Activated naive CD4-positive, alpha-beta T cell (primary cell): ENCODE data around the gene NEUROD6.

ENCODE experiments used
- DNase-seq, 4 experiments: peaks; one replicate each; lab custom pipeline; 2025; lab: John Stamatoyannopoulos, UW

The NEUROD6 gene

DNA sequence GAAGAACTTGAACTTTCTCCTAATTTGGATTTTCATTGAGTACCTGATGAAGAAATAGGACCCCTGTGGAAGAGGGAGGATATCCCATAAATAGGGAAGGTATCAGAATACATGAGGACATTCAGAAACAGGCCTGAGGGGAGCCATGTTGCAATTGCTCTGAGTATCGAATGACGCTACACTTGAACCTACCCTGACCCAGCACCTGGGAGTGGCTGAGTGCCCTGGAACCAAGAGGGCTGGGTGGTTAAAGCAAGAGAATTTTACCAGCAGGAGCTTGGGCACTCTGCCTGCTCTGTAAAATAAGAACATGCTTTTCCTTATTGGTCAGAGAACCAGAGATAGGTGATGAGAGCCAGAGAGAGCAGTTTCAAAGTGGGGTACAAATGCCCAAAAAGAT, 7.2 kb downstream of the NEUROD6 start:
- DNase-seq, result no peak

DNA sequence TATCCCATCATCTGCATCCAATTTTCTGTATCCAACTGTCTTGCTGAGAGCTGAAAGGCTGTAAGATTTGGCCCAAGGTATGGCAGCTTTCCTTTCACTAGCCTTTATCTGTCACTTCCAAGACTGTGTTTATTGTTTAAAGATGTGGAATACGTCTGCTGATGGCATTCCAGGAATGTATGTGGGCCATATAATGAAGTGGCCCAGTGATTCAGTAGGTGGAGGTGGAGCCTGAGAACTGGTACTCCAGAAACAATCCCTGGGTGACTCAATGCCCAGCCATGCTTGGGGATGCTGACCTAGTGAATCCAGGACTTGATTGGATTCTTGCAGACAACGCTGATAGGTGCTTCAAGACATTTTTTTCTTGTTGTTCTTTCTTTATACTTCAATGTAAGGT, 13.5 kb downstream of the NEUROD6 start:
- DNase-seq, result no peak

DNA sequence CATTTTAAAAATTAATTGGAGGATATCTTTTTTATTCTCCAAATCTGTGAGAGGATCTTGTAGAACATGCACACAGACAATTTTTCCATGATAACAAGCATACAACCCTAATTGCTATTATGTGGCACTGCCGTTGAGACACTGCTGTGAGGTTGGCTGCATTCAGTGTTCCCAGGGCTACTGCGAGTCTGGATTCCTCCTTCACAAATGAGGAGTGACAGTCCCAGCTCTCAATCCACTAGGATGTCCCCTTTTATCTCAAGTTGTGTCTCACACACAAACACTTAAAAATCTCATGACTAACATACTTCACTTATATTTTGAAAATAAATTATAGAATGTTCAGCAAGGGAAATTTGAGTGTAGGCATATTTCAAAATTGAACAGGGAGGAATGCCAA, 14.1 kb downstream of the NEUROD6 start:
- no peak for DNase-seq

DNA sequence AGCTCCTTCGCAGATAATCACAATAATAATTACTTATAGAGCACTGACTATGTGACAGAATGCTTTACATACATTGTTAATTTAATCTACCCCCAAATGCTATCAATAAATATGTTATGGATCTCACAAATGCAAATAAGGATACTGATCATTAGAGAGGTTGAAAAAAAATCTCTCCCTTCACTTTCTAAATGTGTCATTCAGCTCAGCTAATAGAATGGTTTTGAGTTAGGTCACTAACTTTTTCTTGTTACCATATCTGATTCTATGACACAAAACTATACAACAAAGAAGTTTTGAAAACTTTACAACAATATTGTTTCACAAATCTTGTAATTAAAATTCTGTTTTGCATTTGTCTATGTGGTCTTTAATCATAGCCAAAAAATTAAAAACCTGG, 17.4 kb downstream of the NEUROD6 start:
- no peak for DNase-seq

DNA sequence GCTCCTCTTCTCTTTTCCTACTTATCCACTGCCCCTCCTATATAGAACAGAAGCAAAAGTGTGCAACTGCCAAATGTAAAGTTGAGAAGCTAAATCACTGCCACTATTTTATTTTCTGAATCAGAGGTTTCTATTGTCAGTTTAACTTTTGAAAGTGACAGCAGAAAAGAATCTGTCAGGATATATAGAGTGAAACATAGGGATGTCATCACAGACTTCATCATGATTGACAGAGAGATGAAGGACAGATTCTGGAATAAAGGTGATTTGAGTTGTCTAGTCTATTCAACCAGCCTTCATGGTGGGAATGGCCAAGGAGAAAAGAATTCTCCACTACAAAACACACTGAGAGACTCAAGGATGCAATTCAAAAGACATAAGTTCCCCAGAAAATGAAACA, 19.9 kb downstream of the NEUROD6 start:
- no peak for DNase-seq

DNA sequence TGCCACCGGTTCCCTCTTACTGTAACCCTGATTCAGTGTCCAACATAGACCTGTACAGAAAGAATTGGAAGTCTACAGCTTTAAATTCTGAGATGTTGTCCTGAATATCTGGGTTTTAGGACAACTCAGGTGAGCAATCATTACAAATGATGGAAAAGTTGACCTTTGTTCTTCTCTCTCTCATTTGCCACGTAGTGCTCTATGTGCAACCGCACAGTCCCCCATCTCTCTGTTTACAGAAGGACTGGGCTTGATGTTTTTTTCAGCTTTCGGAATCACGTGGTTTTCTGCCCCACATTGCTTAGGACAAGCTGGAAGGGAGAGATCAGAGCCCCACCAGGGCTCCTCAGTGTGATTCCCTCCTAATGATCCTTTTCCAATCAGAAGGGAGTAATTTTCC, 22.2 kb downstream of the NEUROD6 start:
- no peak for DNase-seq

DNA sequence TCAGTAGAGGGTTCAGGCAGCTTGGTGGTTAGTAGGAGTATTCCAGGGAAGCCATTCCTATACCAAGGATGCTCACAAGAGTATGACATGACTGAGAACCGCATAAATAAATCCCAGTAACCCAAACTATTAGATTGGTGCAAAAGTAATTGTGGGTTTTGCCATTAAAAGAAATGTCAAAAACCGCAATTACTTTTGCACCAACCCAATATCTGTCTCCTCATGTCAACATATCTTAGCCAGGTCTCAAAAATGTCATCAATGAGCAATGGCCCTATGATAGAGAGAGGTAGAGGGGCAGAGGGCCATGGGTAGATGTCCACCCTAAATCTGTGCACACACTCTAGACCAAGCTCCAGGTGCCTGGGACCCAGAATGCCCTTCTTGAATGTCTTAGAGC, 23.6 kb downstream of the NEUROD6 start:
- no peak for DNase-seq

DNA sequence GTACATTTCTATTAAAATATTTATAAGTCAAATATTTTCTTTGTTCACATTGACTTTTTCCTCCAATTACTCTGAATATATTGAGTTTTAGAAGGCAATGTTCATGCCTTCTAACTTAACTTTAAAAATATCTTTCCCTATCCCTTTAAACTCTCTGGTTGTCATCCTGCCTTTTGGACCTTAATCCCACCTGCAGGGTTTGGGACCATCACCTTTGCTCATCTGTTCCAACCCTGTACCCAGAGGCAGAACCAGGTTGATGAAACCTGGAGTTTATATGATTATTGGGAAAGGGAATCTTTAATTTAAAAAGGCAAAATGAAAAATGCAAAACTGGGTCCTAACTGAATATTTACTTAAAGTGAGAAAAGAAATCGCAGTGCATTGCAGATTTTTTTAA, 24.8 kb downstream of the NEUROD6 start:
- no peak for DNase-seq

DNA sequence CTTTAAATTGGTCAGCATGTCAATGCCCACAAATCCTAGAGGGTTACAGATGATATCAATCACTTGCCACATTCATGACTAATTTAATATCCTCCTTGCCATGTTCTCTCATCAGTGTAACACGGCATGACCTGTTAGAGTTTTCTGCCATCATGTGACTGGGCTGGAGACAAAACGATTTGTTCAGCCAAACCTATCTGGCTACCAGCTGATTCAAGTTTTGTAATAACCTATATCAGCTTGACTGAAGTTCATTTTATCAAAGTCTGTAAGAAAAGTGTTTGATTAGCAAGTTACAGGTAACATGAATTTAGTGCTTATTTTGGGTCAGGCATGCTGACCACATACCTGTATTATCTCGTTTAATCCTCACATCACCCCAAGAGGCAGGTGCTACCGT, 25.7 kb downstream of the NEUROD6 start:
- DNase-seq, result no peak

DNA sequence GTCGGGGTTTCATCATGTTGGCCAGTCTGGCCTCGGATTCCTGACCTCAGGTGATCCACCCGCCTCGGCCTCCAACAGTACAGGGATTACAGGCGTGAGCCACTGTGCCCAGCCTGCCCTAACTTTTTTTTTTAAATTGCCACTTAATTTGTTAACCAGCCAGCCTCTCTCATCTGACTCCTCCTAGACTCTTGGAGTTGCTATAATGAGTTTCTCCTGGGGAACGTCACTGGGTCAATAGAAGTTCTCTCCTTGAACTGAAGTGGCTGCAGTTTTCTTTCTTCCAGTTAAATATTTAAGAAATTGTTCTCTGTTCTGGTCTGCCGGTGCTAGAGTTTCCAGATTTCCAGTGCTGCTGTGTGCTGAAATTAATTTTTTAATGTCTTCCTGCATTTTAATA, 27.6 kb downstream of the NEUROD6 start:
- no peak for DNase-seq

DNA sequence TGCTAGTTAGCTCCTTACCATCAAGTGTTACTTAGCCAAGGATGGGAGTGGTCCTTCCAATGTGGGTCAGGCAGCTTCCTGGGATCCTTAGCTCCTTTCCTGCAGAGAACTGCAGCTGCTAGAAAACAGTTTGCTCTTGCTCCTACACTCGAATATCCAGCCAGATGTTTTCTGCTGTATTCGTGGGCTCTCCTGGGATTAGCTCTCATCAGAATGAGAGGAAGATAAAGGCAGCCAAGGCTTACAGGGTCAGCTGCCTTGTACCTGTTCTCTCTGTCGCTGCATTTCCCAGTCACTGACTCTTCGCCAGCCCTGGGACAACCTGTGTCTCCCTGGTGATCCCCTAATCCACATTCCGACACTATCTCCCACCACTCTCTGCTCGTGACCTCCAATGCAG, 29.0 kb downstream of the NEUROD6 start:
- DNase-seq, result no peak

DNA sequence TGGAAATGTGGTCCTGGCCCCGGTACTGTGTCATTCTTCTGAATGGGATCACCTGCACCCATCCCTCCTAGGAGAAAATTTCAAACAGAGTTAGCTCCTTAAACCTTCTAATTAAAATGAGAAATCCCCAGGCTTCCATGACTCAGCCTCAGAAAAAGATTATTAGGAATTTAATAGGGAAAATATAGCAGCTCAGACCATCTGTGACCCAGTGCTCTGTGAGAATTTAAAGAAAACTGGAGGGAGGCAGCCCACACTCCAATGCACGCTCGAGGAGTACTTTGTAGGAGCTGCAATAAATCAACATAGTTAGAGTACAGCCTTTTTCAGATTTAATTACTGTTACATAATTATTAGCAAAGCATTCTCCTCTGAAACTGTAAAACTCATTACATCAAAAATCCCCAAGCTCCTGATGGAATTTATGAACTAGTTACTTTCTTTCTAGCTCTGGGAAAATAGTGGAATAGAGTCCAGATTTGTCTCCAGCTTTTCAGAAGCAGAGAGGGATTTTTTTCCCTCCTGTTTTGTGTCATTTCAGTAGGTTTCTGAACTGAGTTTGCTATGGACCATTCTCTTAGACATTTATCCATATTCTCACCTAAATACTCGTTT, 30.1 kb downstream of the NEUROD6 start:
- no peak for DNase-seq

DNA sequence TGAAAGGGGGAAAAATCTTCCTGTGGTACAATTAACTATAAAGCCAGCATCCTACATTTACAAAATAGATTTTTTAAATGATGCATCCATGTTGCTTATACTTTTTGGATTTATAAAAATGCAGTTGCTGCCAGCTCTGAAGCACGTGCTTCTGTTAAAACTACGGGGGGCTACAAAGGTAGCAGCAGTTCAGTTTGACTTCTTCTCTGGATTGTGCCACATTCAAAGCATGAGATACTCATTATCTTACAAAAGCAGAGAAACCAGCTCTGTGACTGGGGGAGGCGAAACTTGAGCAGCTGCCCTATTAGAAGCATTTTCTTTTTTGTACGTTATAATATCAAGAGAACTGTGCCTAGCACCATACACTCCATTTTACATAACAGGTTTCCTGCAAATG, 31.1 kb downstream of the NEUROD6 start:
- no peak for DNase-seq

DNA sequence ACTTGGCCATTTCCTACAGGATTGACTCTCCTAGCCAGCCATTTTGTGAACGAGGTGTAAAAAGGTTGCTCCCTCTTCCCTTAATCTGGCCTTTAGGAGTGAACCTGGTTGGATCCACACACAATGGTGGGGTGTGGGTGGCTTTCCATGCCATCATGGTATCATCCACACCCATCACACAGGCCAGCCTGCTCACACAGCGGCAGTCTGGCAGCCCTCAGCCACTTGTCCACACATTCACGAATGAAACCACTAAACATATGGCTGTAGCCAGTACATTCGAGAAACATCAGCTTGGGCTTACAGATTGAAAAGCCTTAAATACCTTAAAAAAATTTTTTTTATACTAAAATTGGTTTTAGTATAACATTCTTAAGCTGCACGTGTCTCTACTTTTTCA, 31.9 kb downstream of the NEUROD6 start:
- no peak for DNase-seq

DNA sequence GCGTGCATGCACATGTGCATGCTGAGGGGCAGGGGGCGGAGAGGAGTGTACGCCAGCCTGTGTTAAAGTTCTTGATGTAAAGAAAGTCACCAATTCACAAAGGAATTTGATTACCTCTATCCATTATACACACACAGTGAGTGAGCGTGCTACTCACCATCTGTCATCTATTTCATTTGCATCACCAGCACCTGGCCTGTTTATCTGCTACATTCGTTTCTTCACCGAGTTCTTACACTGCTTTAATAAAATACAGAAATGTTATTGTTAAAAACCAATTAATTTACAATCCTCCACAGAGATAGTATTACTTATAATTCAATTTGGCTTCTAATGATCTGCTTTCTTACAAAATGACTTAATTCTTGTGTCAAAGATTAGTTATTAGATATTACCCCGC, 32.6 kb downstream of the NEUROD6 start:
- DNase-seq, result no peak

DNA sequence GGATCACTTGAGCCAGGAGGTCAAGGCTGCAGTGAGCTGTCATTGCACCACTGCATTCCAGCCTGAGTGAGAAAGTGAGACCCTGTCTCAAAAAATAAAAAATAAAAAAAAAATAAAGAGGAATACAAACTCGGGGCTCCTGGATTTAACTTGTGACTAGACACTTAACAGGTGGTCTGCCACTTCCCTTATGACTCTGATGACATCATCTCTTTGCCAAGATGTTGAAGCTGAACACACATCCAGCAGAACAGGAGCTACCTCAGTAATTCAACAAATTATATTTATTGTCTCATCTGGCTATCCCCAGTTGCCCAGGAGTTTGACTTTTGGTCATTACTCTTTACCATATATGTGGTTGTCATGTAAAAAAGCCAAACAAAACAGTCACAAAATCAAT, 35.3 kb downstream of the NEUROD6 start:
- DNase-seq, result no peak

DNA sequence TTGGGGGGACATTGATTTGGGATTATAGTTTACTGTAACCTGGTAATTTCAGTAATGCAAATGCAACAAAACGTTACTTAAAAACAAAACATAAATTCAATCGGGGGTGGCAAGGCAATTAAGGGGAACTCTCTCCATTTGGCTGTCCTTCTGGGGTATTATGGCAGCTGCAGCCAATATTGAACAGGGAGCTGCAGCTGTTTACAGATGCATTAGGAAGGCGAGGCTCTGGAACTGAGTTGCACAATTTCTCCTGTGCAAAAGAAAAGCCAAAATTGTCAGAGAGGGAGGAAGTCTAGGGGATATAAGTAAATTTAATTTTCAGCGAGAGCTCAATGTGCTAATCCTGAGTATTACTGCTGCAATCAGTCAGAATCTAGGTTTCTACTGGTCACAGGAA, 36.1 kb downstream of the NEUROD6 start:
- DNase-seq, result no peak

DNA sequence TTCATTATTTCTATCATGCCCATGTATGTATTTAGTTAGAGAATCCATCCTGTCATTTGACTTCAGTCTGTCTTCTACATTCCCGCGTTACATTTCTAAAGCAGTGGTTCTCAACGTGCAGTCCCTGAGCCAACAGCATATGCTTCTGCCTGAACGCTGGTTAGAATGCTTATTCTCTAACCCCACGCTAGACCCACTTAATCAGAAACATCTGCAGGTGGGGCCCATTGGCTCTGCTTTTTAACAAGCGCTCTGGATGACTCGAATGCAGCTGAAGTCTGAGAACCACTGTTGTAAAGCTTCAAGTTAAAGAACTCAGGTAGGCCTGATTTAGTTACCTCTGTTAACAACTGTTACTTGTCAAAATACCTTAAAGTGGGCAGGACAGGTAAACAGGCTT, 38.2 kb downstream of the NEUROD6 start:
- no peak for DNase-seq

DNA sequence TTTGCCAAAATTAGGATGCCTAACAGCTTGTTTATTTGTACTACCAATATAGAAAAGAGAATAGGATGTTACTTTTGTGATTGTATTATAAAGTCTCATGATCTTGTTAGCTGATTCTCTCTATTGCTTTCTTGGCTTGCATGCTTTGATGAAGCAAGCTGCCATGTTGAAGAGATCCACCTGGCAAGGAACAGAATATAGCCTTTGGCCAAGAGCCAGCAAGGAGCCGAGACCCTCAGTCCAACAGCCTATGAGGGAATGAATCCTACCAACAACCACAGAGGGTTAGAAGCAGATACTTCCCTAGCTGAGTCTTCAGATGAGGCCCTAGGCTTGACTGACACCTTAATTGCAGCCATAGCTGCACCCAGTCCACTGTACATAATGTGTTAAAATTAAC, 41.2 kb downstream of the NEUROD6 start:
- DNase-seq, result no peak

DNA sequence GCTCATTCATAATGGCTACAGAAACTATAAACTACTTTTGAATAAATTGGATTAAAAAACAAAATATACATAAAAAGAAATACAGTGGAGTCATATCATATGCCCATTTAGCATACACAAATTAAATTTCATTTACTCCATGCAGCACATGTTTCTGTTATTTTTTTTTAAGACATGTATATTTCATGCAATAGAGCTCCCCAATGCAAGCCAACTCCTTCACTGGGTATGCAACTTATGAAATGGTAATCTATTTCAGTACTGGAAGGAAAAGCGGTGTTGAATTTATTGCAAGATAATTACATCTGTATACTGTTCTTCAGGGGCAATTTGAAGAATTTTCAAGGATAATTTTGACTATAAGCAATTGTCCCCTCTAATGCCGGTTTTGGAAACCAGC, 49.9 kb downstream of the NEUROD6 start:
- no peak for DNase-seq
